ENCODE measurements around the gene CD9.
"Not testable (repeated sequence)": the region's sequence is repeated elsewhere in the genome, so short reads cannot be mapped to it uniquely, and the experiment has no call there.

Gene CD9

GRCh38 chr12:6189028-6189427 is 11.2 kb upstream of the CD9 start:
- DNase-seq: no peak
- ChIA-PET CTCF (interaction anchor here (0.7 to 3.1 kb wide), 9 partner anchors 12 to 134 kb away, joined by 3 to 9 read pairs (median 3); partner anchors contain the start of gene CD9), POLR2A (no interaction called here)
- H3K4me1 ChIP-seq (ENCODE audit: control extremely low read depth in 1 of 4, control insufficient read depth in 4 of 4, insufficient read depth in 4 of 4, low read length in 3 of 4): peaks cover 0 to 26% (median 19%) of the 10 kb centered on the region in 4 experiments
- H3K27me3 ChIP-seq (replicated peaks in 2 of 5; ENCODE audit: control insufficient read depth in 4 of 5, insufficient read depth in 5 of 5, low read length in 4 of 5): no peaks in the 10 kb centered on the region
- WGBS (ENCODE audit: insufficient coverage): 94% methylated on average over 5 of the region's 5 CpGs
- H3K4me3 ChIP-seq (ENCODE audit: control insufficient read depth in 1 of 7, extremely low read depth in 1 of 7, insufficient read depth in 4 of 7, low read depth in 2 of 7, low read length in 6 of 7): no peak overlapping the region
- no peaks in the 10 kb centered on the region for H3K36me3 ChIP-seq (ENCODE audit: control insufficient read depth in 4 of 4, insufficient read depth in 4 of 4, low read length in 3 of 4)
- no peak overlapping the region for H3K27ac ChIP-seq (ENCODE audit: insufficient read depth in 1 of 2, low read depth in 1 of 2, low read length in 2 of 2, poor library complexity in 1 of 2, severe bottlenecking in 2 of 2)
- no peaks in the 10 kb centered on the region for H3K9me3 ChIP-seq (ENCODE audit: control extremely low read depth in 1 of 5, control insufficient read depth in 4 of 5, insufficient read depth in 2 of 5, low read depth in 1 of 5, low read length in 4 of 5)

GRCh38 chr12:6189952-6190598 is 10.1 kb upstream of the CD9 start:
- H3K27ac ChIP-seq (ENCODE audit: insufficient read depth in 1 of 2, low read depth in 1 of 2, low read length in 2 of 2, poor library complexity in 1 of 2, severe bottlenecking in 2 of 2); H3K9me3 ChIP-seq (ENCODE audit: control extremely low read depth in 1 of 5, control insufficient read depth in 4 of 5, insufficient read depth in 2 of 5, low read depth in 1 of 5, low read length in 4 of 5); H3K36me3 ChIP-seq (ENCODE audit: control insufficient read depth in 4 of 4, insufficient read depth in 4 of 4, low read length in 3 of 4); H3K27me3 ChIP-seq (replicated peaks in 2 of 5; ENCODE audit: control insufficient read depth in 4 of 5, insufficient read depth in 5 of 5, low read length in 4 of 5); POLR2A ChIA-PET; H3K4me3 ChIP-seq (ENCODE audit: control insufficient read depth in 1 of 7, extremely low read depth in 1 of 7, insufficient read depth in 4 of 7, low read depth in 2 of 7, low read length in 6 of 7): not testable (repeated sequence)
- 50% methylated on average over 16 of the region's 20 CpGs for WGBS (ENCODE audit: insufficient coverage)
- peak in 2 of 3 donors; percentile 44 to 50 for DNase-seq
- CTCF ChIA-PET: interaction anchor here (0.7 to 3.1 kb wide), 10 partner anchors 11 to 135 kb away, joined by 3 to 9 read pairs (median 3); partner anchors contain the start of gene CD9
- H3K4me1 ChIP-seq (ENCODE audit: control extremely low read depth in 1 of 4, control insufficient read depth in 4 of 4, insufficient read depth in 4 of 4, low read length in 3 of 4): peaks cover 0 to 26% (median 19%) of the 10 kb centered on the region in 4 experiments

GRCh38 chr12:6190767-6191530 is 9.3 kb upstream of the CD9 start:
- H3K4me1 ChIP-seq (ENCODE audit: control extremely low read depth in 1 of 4, control insufficient read depth in 4 of 4, insufficient read depth in 4 of 4, low read length in 3 of 4): peaks cover 0 to 27% (median 21%) of the 10 kb centered on the region in 4 experiments
- POLR2A ChIA-PET; H3K27me3 ChIP-seq (replicated peaks in 2 of 5; ENCODE audit: control insufficient read depth in 4 of 5, insufficient read depth in 5 of 5, low read length in 4 of 5); H3K27ac ChIP-seq (ENCODE audit: insufficient read depth in 1 of 2, low read depth in 1 of 2, low read length in 2 of 2, poor library complexity in 1 of 2, severe bottlenecking in 2 of 2); DNase-seq; H3K9me3 ChIP-seq (ENCODE audit: control extremely low read depth in 1 of 5, control insufficient read depth in 4 of 5, insufficient read depth in 2 of 5, low read depth in 1 of 5, low read length in 4 of 5); H3K36me3 ChIP-seq (ENCODE audit: control insufficient read depth in 4 of 4, insufficient read depth in 4 of 4, low read length in 3 of 4); H3K4me3 ChIP-seq (ENCODE audit: control insufficient read depth in 1 of 7, extremely low read depth in 1 of 7, insufficient read depth in 4 of 7, low read depth in 2 of 7, low read length in 6 of 7): not testable (repeated sequence)
- 94% methylated on average over 21 of the region's 49 CpGs for WGBS (ENCODE audit: insufficient coverage)
- CTCF ChIA-PET: interaction anchor here (1.1 to 3.1 kb wide), 3 partner anchors 10 to 116 kb away, joined by 3 to 9 read pairs (median 3); partner anchors contain the start of gene CD9

GRCh38 chr12:6192604-6193380 is 7.4 kb upstream of the CD9 start:
- ChIA-PET CTCF (interaction anchor here (0.9 to 4.1 kb wide), 12 partner anchors 9 to 137 kb away, joined by 3 to 30 read pairs (median 4); partner anchors contain the start of gene VWF), POLR2A (no interaction called here)
- H3K4me1 ChIP-seq (ENCODE audit: control extremely low read depth in 1 of 4, control insufficient read depth in 4 of 4, insufficient read depth in 4 of 4, low read length in 3 of 4): peaks cover 0 to 29% (median 19%) of the 10 kb centered on the region in 4 experiments
- H3K27me3 ChIP-seq (replicated peaks in 2 of 5; ENCODE audit: control insufficient read depth in 4 of 5, insufficient read depth in 5 of 5, low read length in 4 of 5): no peaks in the 10 kb centered on the region
- H3K4me3 ChIP-seq (ENCODE audit: control insufficient read depth in 1 of 7, extremely low read depth in 1 of 7, insufficient read depth in 4 of 7, low read depth in 2 of 7, low read length in 6 of 7): no peak overlapping the region
- peak in 2 of 3 donors; percentile 40 to 42 for DNase-seq
- H3K27ac ChIP-seq (ENCODE audit: insufficient read depth in 1 of 2, low read depth in 1 of 2, low read length in 2 of 2, poor library complexity in 1 of 2, severe bottlenecking in 2 of 2): no peak overlapping the region
- no peaks in the 10 kb centered on the region for H3K9me3 ChIP-seq (ENCODE audit: control extremely low read depth in 1 of 5, control insufficient read depth in 4 of 5, insufficient read depth in 2 of 5, low read depth in 1 of 5, low read length in 4 of 5)
- 85% methylated on average over 6 of the region's 13 CpGs for WGBS (ENCODE audit: insufficient coverage)
- no peaks in the 10 kb centered on the region for H3K36me3 ChIP-seq (ENCODE audit: control insufficient read depth in 4 of 4, insufficient read depth in 4 of 4, low read length in 3 of 4)

- POLR2A ChIA-PET: no interaction called here
Measured at GRCh38 chr12:6193853-6194815, 6.1 kb upstream of the CD9 start.

More at GRCh38 chr12:6193853-6194815, 6.1 kb upstream of the CD9 start:
- H3K27ac ChIP-seq (ENCODE audit: insufficient read depth in 1 of 2, low read depth in 1 of 2, low read length in 2 of 2, poor library complexity in 1 of 2, severe bottlenecking in 2 of 2): no peak overlapping the region
- H3K4me1 ChIP-seq (ENCODE audit: control extremely low read depth in 1 of 4, control insufficient read depth in 4 of 4, insufficient read depth in 4 of 4, low read length in 3 of 4): peaks cover 0 to 26% (median 17%) of the 10 kb centered on the region in 4 experiments
- no peaks in the 10 kb centered on the region for H3K36me3 ChIP-seq (ENCODE audit: control insufficient read depth in 4 of 4, insufficient read depth in 4 of 4, low read length in 3 of 4)
- H3K9me3 ChIP-seq (ENCODE audit: control extremely low read depth in 1 of 5, control insufficient read depth in 4 of 5, insufficient read depth in 2 of 5, low read depth in 1 of 5, low read length in 4 of 5): no peaks in the 10 kb centered on the region
- no peaks in the 10 kb centered on the region for H3K27me3 ChIP-seq (replicated peaks in 2 of 5; ENCODE audit: control insufficient read depth in 4 of 5, insufficient read depth in 5 of 5, low read length in 4 of 5)
- no peak overlapping the region for H3K4me3 ChIP-seq (ENCODE audit: control insufficient read depth in 1 of 7, extremely low read depth in 1 of 7, insufficient read depth in 4 of 7, low read depth in 2 of 7, low read length in 6 of 7)
- CTCF ChIA-PET: interaction anchor here (0.8 to 4.1 kb wide), 17 partner anchors 10 to 140 kb away, joined by 3 to 30 read pairs (median 4); partner anchors contain the start of gene VWF
- 92% methylated on average over 8 of the region's 19 CpGs for WGBS (ENCODE audit: insufficient coverage)
- peak in 2 of 3 donors; percentile 69 to 72 for DNase-seq

Data from common myeloid progenitor, CD34-positive (primary cell).